Measurements from ENCODE around the gene SNX10.

SNX10 gene

DNA sequence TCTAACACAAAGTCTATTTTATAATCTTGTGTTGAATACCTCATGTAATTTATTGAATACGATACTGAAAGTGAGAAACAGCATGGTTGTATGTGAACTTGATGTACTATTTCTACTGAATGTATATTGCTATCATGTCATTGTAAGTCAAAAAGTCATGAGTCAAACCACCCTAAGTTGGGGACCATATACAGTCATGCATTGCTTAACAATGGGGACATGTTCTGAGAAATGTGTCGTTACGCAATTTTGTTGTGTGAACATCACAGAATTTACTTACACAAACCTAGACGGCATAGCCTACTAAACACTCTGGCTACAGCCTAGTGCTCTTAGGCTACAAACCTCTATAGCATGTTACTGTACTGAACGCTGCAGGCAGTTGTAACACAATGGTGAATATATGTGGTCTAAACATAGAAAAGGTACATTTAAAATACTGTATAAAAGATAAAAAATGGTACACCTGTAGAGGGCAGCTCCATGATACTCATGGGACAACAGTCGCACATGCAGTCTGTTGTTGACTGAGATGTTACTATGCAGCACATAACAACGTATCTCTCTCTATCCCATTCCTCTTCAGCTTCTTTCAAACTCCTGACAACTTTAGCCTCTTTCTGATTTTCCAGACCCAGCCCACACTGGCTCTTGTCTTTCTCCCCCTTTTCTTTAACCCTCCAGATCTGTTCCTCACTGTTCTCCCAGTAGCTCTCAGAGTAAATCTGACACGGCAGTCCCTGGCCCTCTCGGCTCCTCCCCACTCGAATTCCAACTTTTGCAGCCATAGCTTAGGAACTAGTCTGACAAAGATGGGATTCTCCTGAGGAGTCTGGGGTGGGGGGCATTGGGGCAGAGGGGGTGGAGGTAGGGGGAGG lies 90.1 kb downstream of the SNX10 start:
- DNase-seq (ENCODE audit: low read depth), result no peak
- TF ChIP-seq, protein P1, sequence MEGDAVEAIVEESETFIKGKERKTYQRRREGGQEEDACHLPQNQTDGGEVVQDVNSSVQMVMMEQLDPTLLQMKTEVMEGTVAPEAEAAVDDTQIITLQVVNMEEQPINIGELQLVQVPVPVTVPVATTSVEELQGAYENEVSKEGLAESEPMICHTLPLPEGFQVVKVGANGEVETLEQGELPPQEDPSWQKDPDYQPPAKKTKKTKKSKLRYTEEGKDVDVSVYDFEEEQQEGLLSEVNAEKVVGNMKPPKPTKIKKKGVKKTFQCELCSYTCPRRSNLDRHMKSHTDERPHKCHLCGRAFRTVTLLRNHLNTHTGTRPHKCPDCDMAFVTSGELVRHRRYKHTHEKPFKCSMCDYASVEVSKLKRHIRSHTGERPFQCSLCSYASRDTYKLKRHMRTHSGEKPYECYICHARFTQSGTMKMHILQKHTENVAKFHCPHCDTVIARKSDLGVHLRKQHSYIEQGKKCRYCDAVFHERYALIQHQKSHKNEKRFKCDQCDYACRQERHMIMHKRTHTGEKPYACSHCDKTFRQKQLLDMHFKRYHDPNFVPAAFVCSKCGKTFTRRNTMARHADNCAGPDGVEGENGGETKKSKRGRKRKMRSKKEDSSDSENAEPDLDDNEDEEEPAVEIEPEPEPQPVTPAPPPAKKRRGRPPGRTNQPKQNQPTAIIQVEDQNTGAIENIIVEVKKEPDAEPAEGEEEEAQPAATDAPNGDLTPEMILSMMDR (IDR thresholded peaks at IDR 0.05; ENCODE audit: low read length, missing control alignments), result no peak
- no peak overlapping the region for H3K4me3 ChIP-seq (replicated peaks; ENCODE audit: low read depth, low read length)

DNA sequence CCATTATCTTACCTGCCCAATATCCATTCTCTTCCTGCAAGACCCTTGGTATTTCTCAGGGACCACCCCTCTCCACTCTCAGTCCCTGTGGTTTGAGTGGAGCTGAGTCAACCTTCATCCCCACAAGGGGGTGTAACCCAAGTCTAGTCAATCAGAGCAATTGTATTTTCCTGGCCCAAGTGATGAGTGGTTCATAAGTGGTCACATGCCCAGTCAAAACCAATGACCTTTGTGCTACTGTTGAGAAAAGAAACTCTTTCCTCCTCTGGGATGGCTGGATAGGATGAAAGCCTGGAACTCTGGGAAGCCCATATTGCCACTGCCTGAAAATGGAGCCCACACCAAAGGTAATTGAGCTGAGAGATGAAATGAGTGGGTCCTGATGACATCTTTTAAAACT lies 93.6 kb downstream of the SNX10 start:
- no peak for DNase-seq (ENCODE audit: low read depth)
- TF ChIP-seq, protein P1 (IDR thresholded peaks at IDR 0.05; ENCODE audit: low read length, missing control alignments), result no peak

DNA sequence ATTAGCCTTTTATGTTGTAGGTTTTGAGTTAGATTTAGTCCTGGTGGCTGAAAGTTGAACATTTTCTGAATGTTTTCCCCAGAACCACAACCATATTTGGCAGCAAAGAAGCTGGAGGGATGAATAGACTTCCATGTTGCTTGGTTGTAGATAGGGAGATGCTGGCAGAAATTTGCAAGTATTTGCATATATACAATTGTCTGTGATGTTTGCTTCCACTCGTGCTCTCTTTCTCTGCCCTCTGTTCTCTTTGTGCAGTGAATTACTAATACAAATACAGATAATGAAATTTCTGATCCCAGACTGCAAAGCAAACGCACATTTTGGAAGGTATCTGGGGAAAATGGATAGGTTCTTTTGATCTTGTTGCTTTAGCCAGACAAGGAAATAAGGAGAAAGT lies 96.1 kb downstream of the SNX10 start:
- no peak for DNase-seq (ENCODE audit: low read depth)
- H3K4me3 ChIP-seq (replicated peaks; ENCODE audit: low read depth, low read length), result no peak overlapping the region
- TF ChIP-seq, protein P1 (IDR thresholded peaks at IDR 0.05; ENCODE audit: low read length, missing control alignments), result no peak

More for the DNA sequence above, 93.6 kb downstream of the SNX10 start:
- H3K4me3 ChIP-seq (replicated peaks; ENCODE audit: low read depth, low read length), result no peak overlapping the region

DNA sequence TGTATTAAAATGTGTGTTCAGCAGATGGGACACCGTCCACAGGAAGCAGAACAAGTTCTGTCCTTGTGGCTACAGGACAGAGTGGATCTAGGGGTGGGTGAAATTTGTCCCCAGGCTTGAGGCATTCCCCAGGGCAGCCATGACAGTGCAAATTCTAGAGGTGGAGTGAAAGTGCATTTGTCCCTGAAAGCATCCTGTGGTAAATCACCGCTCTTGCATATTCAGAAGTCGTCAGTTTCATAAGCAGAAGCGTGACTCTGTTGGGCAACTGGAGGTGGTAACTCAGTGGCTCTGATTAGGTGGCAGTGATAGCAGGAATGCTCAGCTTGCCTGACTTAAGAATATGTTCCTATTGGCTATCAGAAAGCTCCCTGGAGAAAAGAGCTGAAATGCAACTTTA lies 96.6 kb downstream of the SNX10 start:
- DNase-seq (ENCODE audit: low read depth), result no peak
- TF ChIP-seq, protein P1 (IDR thresholded peaks at IDR 0.05; ENCODE audit: low read length, missing control alignments), result no peak
- H3K4me3 ChIP-seq (replicated peaks; ENCODE audit: low read depth, low read length), result no peak overlapping the region

DNA sequence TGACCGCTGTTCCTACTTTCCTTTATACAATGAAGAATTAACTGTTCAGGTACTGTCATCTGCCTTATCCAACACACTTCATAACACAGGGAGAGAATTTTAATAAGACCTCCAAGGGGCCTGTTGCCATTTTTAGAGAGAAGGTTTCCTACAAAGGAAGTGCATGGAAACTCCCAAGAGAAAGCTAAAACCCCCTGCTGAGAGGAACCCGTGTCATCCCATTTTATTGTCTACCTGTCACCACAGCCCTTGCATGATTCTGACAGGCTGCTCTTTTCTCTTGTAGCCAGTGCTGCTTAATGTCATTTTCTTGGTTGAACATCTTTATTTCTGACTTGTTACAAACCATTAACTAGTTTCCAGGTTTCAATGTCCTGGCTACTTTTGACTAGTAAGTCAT lies 98.4 kb downstream of the SNX10 start:
- TF ChIP-seq, protein P1 (IDR thresholded peaks at IDR 0.05; ENCODE audit: low read length, missing control alignments), result no peak
- no peak overlapping the region for H3K4me3 ChIP-seq (replicated peaks; ENCODE audit: low read depth, low read length)
- DNase-seq (ENCODE audit: low read depth), result no peak

DNA sequence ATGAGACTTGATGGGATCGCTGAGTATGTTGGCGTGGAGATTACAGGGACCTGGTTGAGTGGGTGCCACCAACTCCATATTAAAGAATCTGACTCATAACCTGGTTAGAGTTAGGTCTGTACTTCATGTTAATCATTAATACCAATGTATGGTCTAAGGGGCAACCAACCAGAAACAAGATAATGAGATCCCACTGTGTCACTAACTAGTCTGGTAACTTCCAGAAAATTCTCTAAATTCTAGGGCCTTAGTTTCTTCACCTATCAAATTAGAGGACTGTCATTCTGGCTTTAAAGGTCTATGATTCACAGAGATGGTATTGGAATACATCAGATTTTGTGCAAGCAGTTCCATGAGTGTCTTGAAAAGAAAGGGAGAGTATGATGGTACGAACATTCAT lies 102.2 kb downstream of the SNX10 start:
- DNase-seq (ENCODE audit: low read depth), result no peak
- TF ChIP-seq, protein P1 (IDR thresholded peaks at IDR 0.05; ENCODE audit: low read length, missing control alignments), result no peak
- no peak overlapping the region for H3K4me3 ChIP-seq (replicated peaks; ENCODE audit: low read depth, low read length)

DNA sequence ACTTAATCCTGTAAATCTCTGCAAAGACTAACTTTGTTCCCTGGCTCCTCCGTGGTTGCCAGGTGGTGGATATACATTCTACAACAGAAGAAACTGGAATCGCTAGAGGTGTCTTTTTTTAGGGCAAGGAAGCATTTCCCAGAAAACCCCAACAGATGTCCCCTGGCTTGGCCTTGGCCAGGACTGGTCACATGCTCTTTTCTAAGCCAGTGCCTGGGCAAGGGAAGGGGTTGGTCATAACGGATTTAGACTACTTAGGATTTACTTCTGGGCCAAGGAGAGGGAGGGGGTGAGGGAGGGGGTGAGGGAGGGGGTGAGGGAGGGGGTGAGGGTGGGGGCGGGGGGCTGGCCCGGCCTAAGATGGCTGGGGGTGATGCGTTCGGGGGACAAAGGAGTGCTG lies 105.7 kb downstream of the SNX10 start:
- no peak for DNase-seq (ENCODE audit: low read depth)
- no peak overlapping the region for H3K4me3 ChIP-seq (replicated peaks; ENCODE audit: low read depth, low read length)
- TF ChIP-seq, protein P1 (IDR thresholded peaks at IDR 0.05; ENCODE audit: low read length, missing control alignments), result no peak

All from fibroblast of pulmonary artery (primary cell).